ENCODE data around the gene CPB2.

GRCh38 chr13:46101484-46102254 is 3.2 kb downstream of the CPB2 start:
- TF ChIP-seq CTCF (IDR thresholded peaks at IDR 0.05) (no peak), POLR2AphosphoS5 (IDR thresholded peaks at IDR 0.05) (no peak)

All from transverse colon (tissue), 4 donors.